Lower leg skin (tissue), 4 donors: ENCODE data around the gene NES. TPM values are rescaled to one million over a fixed set of nuclear protein-coding genes. Genes with fewer than 3 reads are reported as not detected.

Experiments
- DNase-seq, 2 donors: peaks; one replicate each; pipeline ENCODE4 v3.0.0-alpha.2; 2019; ENCODE audit warnings: low spot score in 2 of 2
- H3K4me3 ChIP-seq: fragments of 200-600 bp; sonication (generic); 2 replicates; pipeline ENCODE4 v1.5.1; 2017; ENCODE audit warnings: mild to moderate bottlenecking, low read depth; ENCODE audit not compliant: poor library complexity, severe bottlenecking
- POLR2A ChIP-seq, 2 donors: fragments of 450-650 bp; IDR thresholded peaks; one replicate each; pipeline ENCODE4 v1.6.1; 2016 to 2017; ENCODE audit warnings: antibody characterized with exemption in 2 of 2, mild to moderate bottlenecking in 1 of 2, moderate library complexity in 1 of 2
- WGBS, 2 donors: methylation state at CpG; one replicate each; pipeline ENCODE4 v1.1.5; 2018; 5-methylcytosine and 5-hydroxymethylcytosine counted together
- intact Hi-C: fragments of 100-400 bp; cut with DNase I; formaldehyde crosslinking; loops from one replicate; pipeline ENCODE4 v1.15.0; 2023; ENCODE audit warnings: low total_unique reads
- total RNA-seq, 4 donors: library from RNA; depleted of rRNA; stranded (reverse); fragments of >200 nt; gene quantifications; one replicate each; pipeline ENCODE4 v1.1.0, GENCODE V29; 2016
- TF ChIP-seq, protein P1 (sequence below), 3 donors: fragments of 450-650 bp; IDR thresholded peaks; one replicate each; pipeline ENCODE4 v1.5.1; 2016; ENCODE audit warnings: antibody characterized with exemption in 3 of 3, mild to moderate bottlenecking in 3 of 3, moderate library complexity in 2 of 3

The NES gene
- total RNA-seq, 4 donors from 2014 or later = 2.4 to 8.9 (median 5.0) TPM

DNA sequence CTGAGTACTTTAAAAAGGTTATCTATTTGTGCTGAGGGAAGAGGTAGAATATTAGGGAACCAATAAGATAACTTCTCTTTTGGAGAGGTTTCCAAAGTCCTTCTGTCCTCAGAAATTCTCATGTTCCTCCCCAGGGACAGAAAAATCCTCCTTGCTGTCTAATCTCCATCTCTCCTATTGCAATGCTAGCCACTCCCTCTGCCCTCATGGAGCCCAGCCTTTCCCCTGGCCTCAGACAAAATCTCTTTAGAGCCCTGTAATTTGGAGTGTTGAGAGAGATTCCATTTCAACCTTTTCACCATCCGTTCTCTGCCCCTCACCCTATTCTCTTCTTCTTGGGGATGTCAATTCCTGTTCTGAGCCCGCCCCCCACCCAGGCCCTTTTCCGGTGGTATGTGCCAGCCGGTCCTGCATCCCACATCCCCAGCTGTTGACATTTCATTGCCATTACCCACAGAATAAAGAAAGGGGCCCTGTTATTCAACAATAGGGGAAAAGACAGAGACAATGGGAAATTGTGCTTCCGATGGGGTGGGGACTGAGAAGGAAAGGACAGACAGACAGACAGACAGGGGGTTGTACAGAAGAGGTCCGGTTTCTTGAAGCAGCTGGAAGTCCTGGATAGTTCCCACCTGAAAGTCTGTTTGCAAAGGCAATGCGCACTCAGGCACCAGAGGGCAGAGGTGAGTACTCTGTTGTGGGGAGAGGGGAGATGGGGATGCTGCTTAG lies 58.2 kb downstream of the NES start, which contains the start of gene HAPLN2:
HAPLN2 (plus strand) TSS at position 563 of the 729 bp plus-strand sequence. CDS start 4,076 bp downstream, outside the sequence.
- no peak within 1 kb of the TSS for H3K4me3 ChIP-seq
- TF ChIP-seq POLR2A (IDR thresholded peaks at IDR 0.05) = no peak
- TF ChIP-seq, protein P1, sequence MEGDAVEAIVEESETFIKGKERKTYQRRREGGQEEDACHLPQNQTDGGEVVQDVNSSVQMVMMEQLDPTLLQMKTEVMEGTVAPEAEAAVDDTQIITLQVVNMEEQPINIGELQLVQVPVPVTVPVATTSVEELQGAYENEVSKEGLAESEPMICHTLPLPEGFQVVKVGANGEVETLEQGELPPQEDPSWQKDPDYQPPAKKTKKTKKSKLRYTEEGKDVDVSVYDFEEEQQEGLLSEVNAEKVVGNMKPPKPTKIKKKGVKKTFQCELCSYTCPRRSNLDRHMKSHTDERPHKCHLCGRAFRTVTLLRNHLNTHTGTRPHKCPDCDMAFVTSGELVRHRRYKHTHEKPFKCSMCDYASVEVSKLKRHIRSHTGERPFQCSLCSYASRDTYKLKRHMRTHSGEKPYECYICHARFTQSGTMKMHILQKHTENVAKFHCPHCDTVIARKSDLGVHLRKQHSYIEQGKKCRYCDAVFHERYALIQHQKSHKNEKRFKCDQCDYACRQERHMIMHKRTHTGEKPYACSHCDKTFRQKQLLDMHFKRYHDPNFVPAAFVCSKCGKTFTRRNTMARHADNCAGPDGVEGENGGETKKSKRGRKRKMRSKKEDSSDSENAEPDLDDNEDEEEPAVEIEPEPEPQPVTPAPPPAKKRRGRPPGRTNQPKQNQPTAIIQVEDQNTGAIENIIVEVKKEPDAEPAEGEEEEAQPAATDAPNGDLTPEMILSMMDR (IDR thresholded peaks at IDR 0.05) = no peak
- WGBS, 2 donors = 11 to 14% methylated on average over 7 of the region's 7 CpGs
- intact Hi-C loops = no loop called here
- DNase-seq = no peak

Other genes starting within 250 kb of the NES start
- gene MEF2D, start 176.6 kb downstream of the NES start, total RNA-seq = 10 to 100 TPM; 32.1 to 67.3 (median 55.6) TPM
- 1 to 10 TPM in 3 of 4 donors, under 1 TPM in 1; 0.98 to 3.0 (median 2.1) TPM for gene IQGAP3, start 104.8 kb downstream of the NES start, total RNA-seq
- gene TTC24, start 97.7 kb downstream of the NES start, total RNA-seq = under 1 TPM in 1 of 4 donors, not detected in 3; 0.19 TPM
- gene NAXE, start 85.6 kb downstream of the NES start, total RNA-seq = 10 to 100 TPM; 37.0 to 52.7 (median 45.8) TPM
- 10 to 100 TPM in 3 of 4 donors, 1 to 10 TPM in 1; 10.0 to 18.5 (median 13.9) TPM for gene GPATCH4, start 75.9 kb downstream of the NES start, total RNA-seq
- gene HAPLN2, start 58.0 kb downstream of the NES start, total RNA-seq = 1 to 10 TPM in 1 of 4 donors, under 1 TPM in 2, not detected in 1; 0.68 to 1.0 (median 0.80) TPM
- gene BCAN, start 35.3 kb downstream of the NES start, total RNA-seq = 10 to 100 TPM; 21.9 to 50.1 (median 26.0) TPM
- 100 to 1,000 TPM in 1 of 4 donors, 10 to 100 TPM in 3; 67.9 to 103 (median 96.1) TPM for gene CRABP2, start 28.2 kb upstream of the NES start, total RNA-seq
- 10 to 100 TPM; 20.3 to 39.0 (median 28.2) TPM for gene METTL25B, start 51.1 kb upstream of the NES start, total RNA-seq
- gene ISG20L2, start 51.4 kb upstream of the NES start, total RNA-seq = 10 to 100 TPM; 13.4 to 21.4 (median 16.7) TPM
- 10 to 100 TPM; 34.0 to 44.9 (median 41.5) TPM for gene MRPL24, start 63.7 kb upstream of the NES start, total RNA-seq
- gene HDGF, start 74.3 kb upstream of the NES start, total RNA-seq = 100 to 1,000 TPM; 210 to 233 (median 222) TPM
- gene PRCC, start 90.1 kb upstream of the NES start, total RNA-seq = 10 to 100 TPM; 35.4 to 45.6 (median 38.8) TPM
- 1 to 10 TPM in 1 of 4 donors, not detected in 3; 1.5 TPM for gene SH2D2A, start 139.4 kb upstream of the NES start, total RNA-seq
- gene INSRR, start 181.7 kb upstream of the NES start, total RNA-seq = not detected
- under 1 TPM in 1 of 4 donors, not detected in 3; 0.23 TPM for gene NTRK1, start 183.5 kb upstream of the NES start, total RNA-seq
- gene PEAR1, start 216.3 kb upstream of the NES start, total RNA-seq = 10 to 100 TPM in 1 of 4 donors, 1 to 10 TPM in 3; 2.1 to 10.2 (median 6.6) TPM
- gene LRRC71, start 243.2 kb upstream of the NES start, total RNA-seq = not detected